Osteoblast (primary cell): ENCODE measurements around the gene RPL27. TPM values are rescaled to one million over a fixed set of nuclear protein-coding genes. Genes with fewer than 3 reads are reported as not detected.
A peak's percentile ranks its signal among the peaks of the same experiment; 100 is the strongest.

Experiments used
- DNase-seq: peaks from one replicate; pipeline ENCODE4 v3.0.0; 2011; ENCODE audit warnings: low spot score, mixed read lengths; ENCODE audit not compliant: insufficient read length; ENCODE audit errors: missing footprints
- H2AFZ ChIP-seq: 2 replicates; pipeline ENCODE4 v1.6.0; 2011; ENCODE audit warnings: mild to moderate bottlenecking, low read length
- H3K27ac ChIP-seq: 2 replicates; pipeline ENCODE4 v1.5.1; 2011; ENCODE audit warnings: mild to moderate bottlenecking, low read depth, low read length, moderate library complexity
- H3K27me3 ChIP-seq: 2 replicates; pipeline ENCODE4 v1.6.0; 2012; ENCODE audit warnings: mild to moderate bottlenecking, control low read depth, inconsistent platforms, low read length, moderate library complexity; ENCODE audit not compliant: insufficient read depth
- H3K36me3 ChIP-seq: 2 replicates; pipeline ENCODE4 v1.5.1; 2011; ENCODE audit warnings: mild to moderate bottlenecking, low read length, control low read depth, moderate library complexity; ENCODE audit not compliant: insufficient read depth
- H3K4me1 ChIP-seq: 2 replicates; pipeline ENCODE4 v1.5.1; 2011; ENCODE audit warnings: mild to moderate bottlenecking, low read length, control low read depth, moderate library complexity; ENCODE audit not compliant: insufficient read depth
- H3K4me2 ChIP-seq: 2 replicates; pipeline ENCODE4 v1.6.0; 2011; ENCODE audit warnings: mild to moderate bottlenecking, low read length; ENCODE audit not compliant: insufficient read depth
- H3K4me3 ChIP-seq: fragments of 200-600 bp; sonication (generic); 3 replicates; pipeline ENCODE4 v1.5.1; 2012; ENCODE audit warnings: mild to moderate bottlenecking, low read length, inconsistent platforms; ENCODE audit not compliant: insufficient read depth
- H3K79me2 ChIP-seq: 2 replicates; pipeline ENCODE4 v1.6.0; 2012; ENCODE audit warnings: mild to moderate bottlenecking, low read length, control low read depth, inconsistent platforms; ENCODE audit not compliant: insufficient read depth
- H3K9me3 ChIP-seq: 2 replicates; pipeline ENCODE4 v1.5.1; 2011; ENCODE audit warnings: low read depth, low read length, control low read depth
- H4K20me1 ChIP-seq: 2 replicates; pipeline ENCODE4 v1.6.0; 2012; ENCODE audit warnings: mild to moderate bottlenecking, low read length, control low read depth; ENCODE audit not compliant: insufficient read depth
- total RNA-seq: library from RNA; depleted of rRNA; stranded (reverse); fragments of >200 nt; gene quantifications from 2 replicates; pipeline ENCODE4 v1.2.3, GENCODE V29; 2012
- TF ChIP-seq, protein P1 (sequence below): IDR thresholded peaks from 2 replicates; pipeline ENCODE4 v1.5.1; 2011; ENCODE audit warnings: mild to moderate bottlenecking, low read depth, low read length, moderate library complexity; ENCODE audit errors: extremely low read depth

The RPL27 gene
- total RNA-seq, 1 donor: 878 TPM

DNA sequence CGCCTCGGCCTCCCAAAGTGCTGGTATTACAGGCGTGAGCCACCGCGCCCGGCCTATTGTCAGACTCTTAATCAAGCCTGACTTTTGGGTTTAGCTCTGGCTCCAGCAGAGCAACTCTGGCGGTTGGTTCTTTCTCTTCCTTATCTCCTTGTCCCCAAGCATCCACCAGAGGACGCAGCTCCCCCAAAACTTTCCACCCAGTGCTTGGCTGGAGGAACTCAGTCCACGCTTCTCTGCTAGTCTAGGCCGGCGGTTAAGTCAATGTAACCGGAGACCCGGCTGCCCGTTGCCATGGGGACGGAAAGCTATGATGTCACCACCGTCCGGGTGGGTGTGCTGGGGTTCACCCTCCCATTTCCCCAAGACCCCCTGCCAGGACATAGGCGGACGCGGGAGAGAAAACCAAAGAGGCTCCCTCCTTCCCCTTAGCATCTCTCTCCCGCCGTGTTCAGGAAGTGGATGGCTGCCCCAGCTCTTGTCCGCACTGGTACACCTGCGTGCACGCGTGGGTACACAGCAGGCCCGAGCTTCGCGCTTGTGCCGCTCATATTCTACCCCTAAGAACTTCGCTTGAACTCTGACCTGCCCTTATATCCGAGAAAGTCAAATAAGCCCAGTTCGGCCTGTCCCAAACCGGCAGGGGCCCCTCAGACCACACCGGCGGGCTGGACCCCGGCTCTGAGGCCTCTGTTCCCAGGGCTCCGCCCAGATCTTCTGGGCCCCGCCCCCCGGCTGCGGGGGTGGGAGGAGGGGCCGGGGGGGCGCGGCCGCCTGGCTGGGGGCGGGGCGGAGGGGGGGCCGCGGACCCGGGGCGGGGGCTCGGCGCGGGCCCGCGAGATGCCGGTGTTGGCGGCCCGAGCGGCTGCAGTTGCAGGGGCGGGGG is 26.4 kb downstream of the RPL27 start, which contains the start of gene RND2:
Gene RND2, plus strand, starts transcription at position 825 of the 883 bp plus-strand sequence. CDS start 117 bp downstream, outside the sequence.
- H3K36me3 ChIP-seq: peaks cover 4% of the 10 kb centered on the region
- H3K79me2 ChIP-seq: peaks cover 26% of the 10 kb centered on the region
- H3K27me3 ChIP-seq: no peaks in the 10 kb centered on the region
- TF ChIP-seq, protein P1, sequence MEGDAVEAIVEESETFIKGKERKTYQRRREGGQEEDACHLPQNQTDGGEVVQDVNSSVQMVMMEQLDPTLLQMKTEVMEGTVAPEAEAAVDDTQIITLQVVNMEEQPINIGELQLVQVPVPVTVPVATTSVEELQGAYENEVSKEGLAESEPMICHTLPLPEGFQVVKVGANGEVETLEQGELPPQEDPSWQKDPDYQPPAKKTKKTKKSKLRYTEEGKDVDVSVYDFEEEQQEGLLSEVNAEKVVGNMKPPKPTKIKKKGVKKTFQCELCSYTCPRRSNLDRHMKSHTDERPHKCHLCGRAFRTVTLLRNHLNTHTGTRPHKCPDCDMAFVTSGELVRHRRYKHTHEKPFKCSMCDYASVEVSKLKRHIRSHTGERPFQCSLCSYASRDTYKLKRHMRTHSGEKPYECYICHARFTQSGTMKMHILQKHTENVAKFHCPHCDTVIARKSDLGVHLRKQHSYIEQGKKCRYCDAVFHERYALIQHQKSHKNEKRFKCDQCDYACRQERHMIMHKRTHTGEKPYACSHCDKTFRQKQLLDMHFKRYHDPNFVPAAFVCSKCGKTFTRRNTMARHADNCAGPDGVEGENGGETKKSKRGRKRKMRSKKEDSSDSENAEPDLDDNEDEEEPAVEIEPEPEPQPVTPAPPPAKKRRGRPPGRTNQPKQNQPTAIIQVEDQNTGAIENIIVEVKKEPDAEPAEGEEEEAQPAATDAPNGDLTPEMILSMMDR: peak; percentile 91
- DNase-seq: peak; percentile 100
- peak within 1 kb of the TSS; percentile 96 for H2AFZ ChIP-seq
- peak within 1 kb of the TSS; percentile 63 for H3K27ac ChIP-seq
- peaks cover 5% of the 10 kb centered on the region for H4K20me1 ChIP-seq
- H3K4me3 ChIP-seq: peak within 1 kb of the TSS; percentile 74
- peaks cover 17% of the 10 kb centered on the region for H3K4me1 ChIP-seq
- peak within 1 kb of the TSS; percentile 93 for H3K4me2 ChIP-seq
- H3K9me3 ChIP-seq: no peaks in the 10 kb centered on the region

DNA sequence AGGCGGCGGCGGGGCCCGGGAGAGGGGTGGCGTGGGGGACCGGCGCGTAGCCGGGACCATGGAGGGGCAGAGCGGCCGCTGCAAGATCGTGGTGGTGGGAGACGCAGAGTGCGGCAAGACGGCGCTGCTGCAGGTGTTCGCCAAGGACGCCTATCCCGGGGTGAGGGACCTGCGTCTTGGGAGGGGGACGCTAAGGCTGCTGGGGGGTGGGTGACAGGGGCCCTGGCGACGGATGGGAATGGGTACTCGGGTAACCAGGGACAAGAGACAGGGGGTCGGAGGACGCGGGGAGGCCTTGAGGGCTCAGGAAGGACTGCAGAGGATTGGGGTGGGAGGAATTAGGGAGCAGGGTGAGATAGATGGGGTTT is 27.1 kb downstream of the RPL27 start:
- Histone ChIP-seq H3K27me3 (no peaks in the 10 kb centered on the region), H2AFZ (peak overlapping the region; percentile 59), H3K79me2 (peaks cover 20% of the 10 kb centered on the region), H4K20me1 (peaks cover 2% of the 10 kb centered on the region), H3K4me2 (peak overlapping the region; percentile 63), H3K4me3 (peak overlapping the region; percentile 56), H3K9me3 (no peaks in the 10 kb centered on the region), H3K36me3 (peaks cover 1% of the 10 kb centered on the region), H3K27ac (no peak overlapping the region), H3K4me1 (peaks cover 11% of the 10 kb centered on the region)
- no peak for DNase-seq
- TF ChIP-seq, protein P1: no peak

DNA sequence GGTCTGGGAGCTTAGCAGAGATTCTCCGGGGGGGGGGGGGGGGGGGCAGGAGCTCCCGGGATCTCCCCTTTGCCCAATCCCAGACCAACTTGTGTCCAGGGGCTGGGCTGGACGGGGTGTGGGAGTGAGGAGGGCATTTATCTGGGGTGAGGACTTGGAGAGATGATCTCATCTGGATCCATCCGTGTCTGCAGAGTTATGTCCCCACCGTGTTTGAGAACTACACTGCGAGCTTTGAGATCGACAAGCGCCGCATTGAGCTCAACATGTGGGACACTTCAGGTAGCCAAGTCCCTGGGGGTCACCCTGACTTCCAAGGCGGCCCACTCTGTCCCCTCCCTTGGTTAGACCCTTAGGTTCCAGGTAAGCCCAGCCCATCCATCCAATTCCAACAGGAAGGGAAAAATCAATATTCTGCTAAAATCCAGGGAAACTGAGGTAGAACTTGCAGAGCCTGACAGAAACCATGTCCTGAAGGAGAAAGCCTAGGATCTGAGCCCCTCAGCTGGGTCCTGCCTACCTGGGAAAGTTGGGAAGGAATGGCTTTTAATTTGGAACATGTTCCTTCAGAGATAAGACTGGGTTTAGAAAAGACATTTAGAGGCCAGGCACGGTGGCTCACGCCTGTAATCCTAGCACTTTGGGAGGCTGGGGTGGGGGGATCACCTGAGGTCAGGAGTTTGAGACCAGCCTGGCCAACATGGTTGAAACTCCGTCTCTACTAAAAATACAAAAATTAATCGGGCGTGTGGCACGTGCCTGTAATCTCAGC is 27.7 kb downstream of the RPL27 start:
- Histone ChIP-seq H3K4me3 (no peak overlapping the region), H3K27me3 (no peaks in the 10 kb centered on the region), H2AFZ (no peak overlapping the region), H3K27ac (no peak overlapping the region), H3K9me3 (no peaks in the 10 kb centered on the region), H3K79me2 (peaks cover 15% of the 10 kb centered on the region), H3K4me2 (no peak overlapping the region), H3K4me1 (peaks cover 4% of the 10 kb centered on the region), H4K20me1 (no peaks in the 10 kb centered on the region), H3K36me3 (no peaks in the 10 kb centered on the region)
- TF ChIP-seq, protein P1: no peak
- peak; percentile 90 for DNase-seq

DNA sequence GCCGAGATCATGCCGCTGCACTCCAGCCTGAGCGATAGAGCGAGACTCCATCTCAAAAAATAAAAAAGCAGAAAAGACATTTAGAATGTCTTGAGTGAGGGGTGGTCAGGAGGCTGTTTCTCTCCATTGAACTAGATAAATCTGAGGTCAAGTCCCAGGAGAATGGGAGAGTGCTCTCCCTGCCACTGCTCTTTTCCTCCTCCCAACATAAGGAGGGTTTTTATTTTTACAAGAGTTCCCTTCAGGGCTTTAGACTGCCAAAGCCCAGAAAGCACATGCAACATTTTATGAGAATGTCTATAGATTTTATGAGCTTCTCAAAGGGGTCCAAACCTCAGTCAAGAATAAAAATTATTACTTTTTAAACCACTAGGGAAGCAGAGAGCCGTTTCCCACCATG is 28.4 kb downstream of the RPL27 start:
- H2AFZ ChIP-seq: no peak overlapping the region
- TF ChIP-seq, protein P1: no peak
- no peak overlapping the region for H3K27ac ChIP-seq
- H3K79me2 ChIP-seq: peaks cover 8% of the 10 kb centered on the region
- H3K9me3 ChIP-seq: no peaks in the 10 kb centered on the region
- H3K4me3 ChIP-seq: no peak overlapping the region
- H3K4me2 ChIP-seq: no peak overlapping the region
- H3K27me3 ChIP-seq: no peaks in the 10 kb centered on the region
- peak; percentile 79 for DNase-seq
- peaks cover 3% of the 10 kb centered on the region for H3K4me1 ChIP-seq
- no peaks in the 10 kb centered on the region for H4K20me1 ChIP-seq
- no peaks in the 10 kb centered on the region for H3K36me3 ChIP-seq
